Activated CD4-positive, alpha-beta T cell treated with anti-CD3 and anti-CD28 coated beads, Interleukin-2, amount 50 U/mL, for 48 hours (primary cell): ENCODE measurements around the gene KCNAB2.

Experiments used
- DNase-seq, 2 experiments: peaks; one replicate each; pipeline ENCODE4 v3.0.0-alpha.2; 2020

KCNAB2 gene

GRCh38 chr1:6113116-6113515, 67.4 kb downstream of the KCNAB2 start:
- no peak for DNase-seq

- no peak for DNase-seq
Measured at GRCh38 chr1:6113745-6114144, 68.1 kb downstream of the KCNAB2 start.

- no peak for DNase-seq
Measured at GRCh38 chr1:6116137-6116536, 70.4 kb downstream of the KCNAB2 start.

- no peak for DNase-seq
Measured at GRCh38 chr1:6117064-6117463, 71.4 kb downstream of the KCNAB2 start.

GRCh38 chr1:6117624-6118023, 71.9 kb downstream of the KCNAB2 start:
- no peak for DNase-seq

- DNase-seq = no peak
Measured at GRCh38 chr1:6118415-6118814, 72.7 kb downstream of the KCNAB2 start.

GRCh38 chr1:6121021-6121421, 75.3 kb downstream of the KCNAB2 start:
- DNase-seq = no peak

- no peak for DNase-seq
Measured at GRCh38 chr1:6121651-6122370, 76.1 kb downstream of the KCNAB2 start.

- no peak for DNase-seq
Measured at GRCh38 chr1:6123083-6123482, 77.4 kb downstream of the KCNAB2 start.

GRCh38 chr1:6123816-6124215, 78.1 kb downstream of the KCNAB2 start:
- no peak for DNase-seq

- DNase-seq = no peak
Measured at GRCh38 chr1:6124341-6124740, 78.7 kb downstream of the KCNAB2 start.

- DNase-seq = no peak
Measured at GRCh38 chr1:6124746-6125365, 79.2 kb downstream of the KCNAB2 start.

GRCh38 chr1:6125366-6125765, 79.7 kb downstream of the KCNAB2 start:
- DNase-seq = no peak

- no peak for DNase-seq
Measured at GRCh38 chr1:6126028-6126427, 80.3 kb downstream of the KCNAB2 start.

GRCh38 chr1:6126521-6127067, 80.9 kb downstream of the KCNAB2 start:
- DNase-seq = no peak

GRCh38 chr1:6127587-6128163, 82.0 kb downstream of the KCNAB2 start:
- peak; percentile 75 to 76 for DNase-seq

- DNase-seq = no peak
Measured at GRCh38 chr1:6128276-6129081, 82.8 kb downstream of the KCNAB2 start.

GRCh38 chr1:6129313-6129712, 83.6 kb downstream of the KCNAB2 start:
- DNase-seq = no peak

- DNase-seq = no peak
Measured at GRCh38 chr1:6130036-6130435, 84.3 kb downstream of the KCNAB2 start.

GRCh38 chr1:6130596-6130995, 84.9 kb downstream of the KCNAB2 start:
- DNase-seq = no peak

GRCh38 chr1:6131561-6131960, 85.9 kb downstream of the KCNAB2 start:
- no peak for DNase-seq

GRCh38 chr1:6133146-6133895, 87.6 kb downstream of the KCNAB2 start:
- DNase-seq = no peak

GRCh38 chr1:6134206-6134605, 88.5 kb downstream of the KCNAB2 start:
- no peak for DNase-seq
